Adipocyte (in vitro differentiated cells): ENCODE results near the gene LILRA1.
"Not testable (repeated sequence)": the region's sequence is repeated elsewhere in the genome, so short reads cannot be mapped to it uniquely, and the experiment has no call there.

ENCODE experiments used
- DNase-seq: peaks from one replicate; pipeline ENCODE4 v3.0.0-alpha.2; 2015; ENCODE audit warnings: low read depth
- H3K27me3 ChIP-seq: replicated peaks from 2 replicates; pipeline ENCODE4 v1.7.0; 2013; ENCODE audit warnings: mild to moderate bottlenecking, low read length, moderate library complexity; ENCODE audit not compliant: control insufficient read depth, insufficient read depth
- H3K36me3 ChIP-seq: 2 replicates; pipeline ENCODE4 v1.7.0; 2013; ENCODE audit warnings: low read length, mild to moderate bottlenecking, moderate library complexity; ENCODE audit not compliant: control insufficient read depth, insufficient read depth, severe bottlenecking
- H3K4me1 ChIP-seq: 2 replicates; pipeline ENCODE4 v1.7.0; 2013; ENCODE audit warnings: mild to moderate bottlenecking, low read length, moderate library complexity; ENCODE audit not compliant: control insufficient read depth, insufficient read depth
- H3K4me3 ChIP-seq: 2 replicates; pipeline ENCODE4 v1.7.0; 2013; ENCODE audit warnings: mild to moderate bottlenecking, low read length, moderate library complexity
- H3K9ac ChIP-seq: 2 replicates; pipeline ENCODE4 v1.7.0; 2013; ENCODE audit warnings: mild to moderate bottlenecking, low read length, moderate library complexity
- H3K9me3 ChIP-seq: 2 replicates; pipeline ENCODE4 v1.7.0; 2013; ENCODE audit warnings: mild to moderate bottlenecking, low read length, moderate library complexity; ENCODE audit not compliant: control insufficient read depth

LILRA1 gene

DNA sequence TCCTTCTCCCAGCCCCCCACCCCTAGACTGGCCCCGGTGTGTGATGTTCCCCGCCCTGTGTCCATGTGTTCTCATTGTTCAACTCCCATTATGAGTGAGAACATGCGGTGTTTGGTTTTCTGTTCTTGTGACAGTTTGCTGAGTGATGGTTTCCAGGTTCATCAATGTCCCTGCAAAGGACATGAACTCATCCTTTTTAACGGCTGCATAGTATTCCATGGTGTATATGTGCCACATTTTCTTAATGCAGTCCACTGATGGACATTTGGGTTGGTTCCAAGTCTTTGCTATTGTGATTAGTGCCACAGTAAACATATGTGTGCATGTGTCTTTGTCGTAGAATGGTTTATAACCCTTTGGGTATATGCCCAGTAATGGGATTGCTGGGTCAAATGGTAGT is 15.2 kb upstream of the LILRA1 start:
- H3K9me3 ChIP-seq, H3K4me1 ChIP-seq, H3K27me3 ChIP-seq, H3K4me3 ChIP-seq, H3K36me3 ChIP-seq, DNase-seq, H3K9ac ChIP-seq: not testable (repeated sequence)

DNA sequence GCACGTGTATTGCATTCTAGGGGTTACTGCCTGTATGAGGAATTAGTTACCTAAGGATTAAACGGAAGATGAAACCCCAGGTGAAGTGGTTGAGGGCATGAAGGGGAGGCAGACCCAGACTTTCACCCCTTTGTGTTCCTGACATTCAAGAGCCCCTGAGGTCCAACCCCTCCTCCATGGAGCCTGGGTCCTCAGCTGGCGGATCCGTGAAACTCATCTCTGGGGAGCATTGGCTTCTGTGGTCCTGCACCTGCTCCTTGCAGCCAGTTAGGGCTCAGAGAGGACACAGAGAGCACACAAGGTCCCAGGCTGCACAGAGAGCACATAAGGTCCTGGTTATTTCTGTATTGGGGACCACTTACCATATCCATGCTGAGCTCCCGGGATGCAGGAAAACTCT is 7.0 kb upstream of the LILRA1 start:
- Histone ChIP-seq H3K4me3 (no peak overlapping the region), H3K27me3 (no peaks in the 10 kb centered on the region), H3K9me3 (no peaks in the 10 kb centered on the region), H3K4me1 (no peaks in the 10 kb centered on the region), H3K9ac (no peak overlapping the region), H3K36me3 (no peaks in the 10 kb centered on the region)
- DNase-seq, result no peak

DNA sequence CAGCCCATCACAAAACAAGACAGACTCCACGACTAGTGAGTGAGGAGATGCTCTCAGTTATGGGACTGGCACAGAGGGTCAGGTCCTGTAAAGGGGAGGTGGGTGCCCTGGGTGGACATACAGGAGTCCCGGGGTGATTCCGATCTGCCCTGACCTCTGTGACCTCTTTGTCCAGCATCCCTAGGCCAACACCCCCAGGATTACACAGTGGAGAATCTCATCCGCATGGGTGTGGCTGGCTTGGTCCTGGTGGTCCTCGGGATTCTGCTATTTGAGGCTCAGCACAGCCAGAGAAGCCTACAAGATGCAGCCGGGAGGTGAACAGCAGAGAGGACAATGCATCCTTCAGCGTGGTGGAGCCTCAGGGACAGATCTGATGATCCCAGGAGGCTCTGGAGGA is 6.4 kb upstream of the LILRA1 start:
- no peaks in the 10 kb centered on the region for H3K36me3 ChIP-seq
- H3K27me3 ChIP-seq, result no peaks in the 10 kb centered on the region
- no peak overlapping the region for H3K9ac ChIP-seq
- H3K9me3 ChIP-seq, result no peaks in the 10 kb centered on the region
- no peak for DNase-seq
- no peak overlapping the region for H3K4me3 ChIP-seq
- no peaks in the 10 kb centered on the region for H3K4me1 ChIP-seq

DNA sequence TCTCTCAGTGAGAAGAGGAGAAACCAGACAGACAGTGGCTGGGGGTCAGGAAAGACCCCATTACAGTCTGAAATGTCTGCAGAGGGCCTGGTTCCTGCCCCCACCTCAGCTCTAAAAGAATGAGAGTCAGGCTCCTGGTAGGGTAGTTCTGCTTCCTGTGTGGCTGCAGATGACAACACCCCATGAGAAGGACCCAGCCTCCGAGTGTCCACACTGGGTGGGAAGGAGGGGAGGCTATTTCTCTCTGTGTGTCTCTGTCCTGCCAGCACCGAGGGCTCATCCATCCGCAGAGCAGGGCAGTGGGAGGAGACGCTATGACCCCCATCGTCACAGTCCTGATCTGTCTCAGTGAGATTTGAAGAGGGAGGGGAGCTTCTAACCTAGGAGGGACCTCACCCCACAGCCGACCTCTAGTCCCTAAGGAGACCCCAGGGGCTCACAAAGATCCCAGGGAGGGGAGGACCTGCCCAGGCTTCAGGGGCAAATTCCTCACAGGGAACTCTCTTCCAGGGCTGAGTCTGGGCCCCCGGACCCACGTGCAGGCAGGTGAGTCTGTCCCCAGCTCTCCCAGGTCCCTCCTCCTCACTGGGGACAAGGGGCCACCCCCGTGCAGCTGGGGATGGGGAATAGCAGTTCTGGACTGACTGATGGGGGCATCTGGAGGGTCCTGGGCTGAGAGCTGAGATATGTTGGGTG is 647 bp downstream of the LILRA1 start:
- not testable (repeated sequence) for DNase-seq

DNA sequence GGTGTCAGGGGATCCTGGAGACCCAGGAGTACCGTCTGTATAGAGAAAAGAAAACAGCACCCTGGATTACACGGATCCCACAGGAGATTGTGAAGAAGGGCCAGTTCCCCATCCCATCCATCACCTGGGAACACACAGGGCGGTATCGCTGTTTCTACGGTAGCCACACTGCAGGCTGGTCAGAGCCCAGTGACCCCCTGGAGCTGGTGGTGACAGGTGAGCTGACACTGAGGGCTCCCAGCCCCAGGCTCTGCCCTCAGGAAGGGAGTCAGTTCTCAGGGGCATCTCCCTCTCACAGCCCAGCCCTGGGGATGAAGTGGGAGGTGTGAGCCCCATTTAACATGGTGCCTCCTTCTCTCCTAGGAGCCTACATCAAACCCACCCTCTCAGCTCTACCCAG is 1.3 kb downstream of the LILRA1 start:
- no peaks in the 10 kb centered on the region for H3K36me3 ChIP-seq
- H3K9me3 ChIP-seq, result no peaks in the 10 kb centered on the region
- H3K4me3 ChIP-seq, result no peak overlapping the region
- H3K27me3 ChIP-seq, result no peaks in the 10 kb centered on the region
- H3K9ac ChIP-seq, result no peak overlapping the region
- no peaks in the 10 kb centered on the region for H3K4me1 ChIP-seq
- no peak for DNase-seq

More for the DNA sequence above, 647 bp downstream of the LILRA1 start:
- H3K4me3 ChIP-seq, H3K9me3 ChIP-seq, H3K36me3 ChIP-seq, H3K4me1 ChIP-seq, H3K27me3 ChIP-seq, H3K9ac ChIP-seq: not testable (repeated sequence)

DNA sequence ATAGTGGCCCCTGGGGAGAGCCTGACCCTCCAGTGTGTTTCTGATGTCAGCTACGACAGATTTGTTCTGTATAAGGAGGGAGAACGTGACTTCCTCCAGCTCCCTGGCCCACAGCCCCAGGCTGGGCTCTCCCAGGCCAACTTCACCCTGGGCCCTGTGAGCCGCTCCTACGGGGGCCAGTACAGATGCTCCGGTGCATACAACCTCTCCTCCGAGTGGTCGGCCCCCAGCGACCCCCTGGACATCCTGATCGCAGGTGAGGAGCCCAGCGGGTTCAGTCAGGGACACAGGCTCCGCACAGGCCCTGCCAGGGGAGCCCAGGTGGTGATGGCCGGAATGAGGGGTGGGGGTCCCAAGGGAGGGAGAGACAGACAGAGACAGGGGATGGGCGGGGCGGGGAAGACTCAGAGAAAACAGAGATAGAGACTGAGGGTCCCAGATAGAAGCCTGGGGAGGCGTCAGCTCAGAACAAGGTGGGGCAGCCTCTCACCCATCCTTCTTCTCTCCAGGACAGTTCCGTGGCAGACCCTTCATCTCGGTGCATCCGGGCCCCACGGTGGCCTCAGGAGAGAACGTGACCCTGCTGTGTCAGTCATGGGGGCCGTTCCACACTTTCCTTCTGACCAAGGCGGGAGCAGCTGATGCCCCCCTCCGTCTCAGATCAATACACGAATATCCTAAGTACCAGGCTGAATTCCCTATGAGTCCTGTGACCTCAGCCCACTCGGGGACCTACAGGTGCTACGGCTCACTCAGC is 2.4 kb downstream of the LILRA1 start:
- not testable (repeated sequence) for H3K36me3 ChIP-seq, H3K9ac ChIP-seq, H3K4me3 ChIP-seq, H3K4me1 ChIP-seq, H3K9me3 ChIP-seq, H3K27me3 ChIP-seq, DNase-seq

DNA sequence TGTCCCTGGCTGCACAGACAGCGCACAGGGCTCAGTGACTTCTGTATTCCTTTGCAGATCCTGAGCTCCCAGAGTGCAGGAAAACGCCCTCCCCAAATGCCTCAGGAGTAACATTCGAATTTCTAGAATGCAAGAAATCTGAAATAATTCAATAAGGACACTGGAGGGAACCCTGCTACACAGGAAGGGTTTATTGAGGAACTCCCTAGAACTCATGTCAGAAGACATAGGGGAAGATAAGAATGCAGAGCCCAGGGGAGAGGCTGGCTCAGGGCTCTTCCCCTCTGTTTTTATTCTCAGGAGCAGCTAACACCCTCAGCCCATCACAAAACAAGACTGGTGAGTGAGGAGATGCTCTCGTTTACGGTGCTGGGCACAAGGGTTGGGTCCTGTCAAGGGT is 6.8 kb downstream of the LILRA1 start:
- Histone ChIP-seq H3K4me3 (no peak overlapping the region), H3K4me1 (no peaks in the 10 kb centered on the region), H3K36me3 (no peaks in the 10 kb centered on the region), H3K9ac (no peak overlapping the region), H3K9me3 (peaks cover 5% of the 10 kb centered on the region), H3K27me3 (no peaks in the 10 kb centered on the region)
- no peak for DNase-seq

DNA sequence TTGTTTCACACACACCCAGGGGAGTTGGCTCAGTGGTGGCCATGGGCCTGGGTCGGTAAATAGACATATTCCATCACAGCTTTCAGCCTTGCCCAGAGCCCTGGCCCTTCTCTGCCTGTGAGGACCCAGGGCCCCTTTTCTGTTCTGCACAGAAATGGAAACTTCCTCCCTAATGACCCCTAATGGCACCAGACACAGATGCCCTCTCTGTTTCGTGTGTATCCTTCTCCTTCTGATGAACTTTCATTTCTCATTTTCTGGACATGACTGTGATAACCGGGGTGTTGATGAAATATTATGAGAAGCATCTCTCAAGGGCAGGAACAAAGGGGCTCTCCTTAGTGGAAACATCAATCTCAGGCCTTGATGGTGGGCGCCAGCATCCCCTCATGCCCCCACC is 12.8 kb downstream of the LILRA1 start:
- DNase-seq, result no peak
- peaks cover 13% of the 10 kb centered on the region for H3K9me3 ChIP-seq

DNA sequence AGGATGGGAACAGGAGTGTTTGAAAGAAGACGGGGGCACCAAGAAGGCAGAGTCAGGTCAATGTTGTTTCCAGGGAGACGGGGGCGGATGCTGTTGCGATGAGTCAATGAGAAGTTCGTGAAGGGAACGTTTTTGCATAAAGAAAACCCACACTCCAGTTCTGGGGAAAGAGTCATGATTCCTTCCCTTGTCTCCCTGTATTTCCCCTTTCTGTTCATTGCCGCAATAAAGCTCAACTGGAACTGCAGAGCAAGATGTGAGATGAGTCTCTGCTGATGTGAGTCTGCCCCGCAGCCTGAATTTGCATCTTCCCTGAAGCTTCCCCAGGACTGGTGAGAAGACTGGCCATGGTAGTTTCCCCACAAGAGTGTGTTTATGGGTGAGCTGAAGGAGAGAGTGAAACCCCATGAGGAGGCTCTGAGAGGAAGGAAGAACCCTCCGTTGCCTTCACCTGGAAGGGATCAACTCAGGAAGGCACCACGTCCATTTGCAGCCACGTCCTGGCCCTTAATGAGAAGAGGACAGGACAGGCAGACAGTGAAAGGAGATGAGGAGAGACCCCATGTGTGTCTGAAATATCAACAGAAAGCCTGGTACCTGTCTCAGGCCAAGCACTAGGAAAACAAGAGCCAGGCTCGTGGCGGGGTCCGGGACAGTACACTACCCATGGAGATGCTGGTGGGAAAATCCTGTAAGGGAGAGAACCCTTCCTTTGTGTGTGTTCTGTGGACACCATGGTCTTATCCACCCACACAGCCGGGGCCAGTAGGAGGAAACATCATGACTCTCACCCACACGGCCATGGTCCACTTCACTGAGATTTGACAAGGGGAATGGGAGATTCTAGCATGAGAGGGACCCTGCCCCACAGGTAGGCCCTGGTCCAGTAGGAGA is 13.7 kb downstream of the LILRA1 start:
- DNase-seq, result no peak
- Histone ChIP-seq H3K4me1 (no peaks in the 10 kb centered on the region), H3K4me3 (no peak overlapping the region), H3K36me3 (no peaks in the 10 kb centered on the region), H3K27me3 (no peaks in the 10 kb centered on the region), H3K9ac (no peak overlapping the region), H3K9me3 (peaks cover 13% of the 10 kb centered on the region)

More for the DNA sequence above, 12.8 kb downstream of the LILRA1 start:
- H3K4me3 ChIP-seq, result no peak overlapping the region
- H3K27me3 ChIP-seq, result no peaks in the 10 kb centered on the region
- H3K9ac ChIP-seq, result no peak overlapping the region
- H3K4me1 ChIP-seq, result no peaks in the 10 kb centered on the region
- no peaks in the 10 kb centered on the region for H3K36me3 ChIP-seq

DNA sequence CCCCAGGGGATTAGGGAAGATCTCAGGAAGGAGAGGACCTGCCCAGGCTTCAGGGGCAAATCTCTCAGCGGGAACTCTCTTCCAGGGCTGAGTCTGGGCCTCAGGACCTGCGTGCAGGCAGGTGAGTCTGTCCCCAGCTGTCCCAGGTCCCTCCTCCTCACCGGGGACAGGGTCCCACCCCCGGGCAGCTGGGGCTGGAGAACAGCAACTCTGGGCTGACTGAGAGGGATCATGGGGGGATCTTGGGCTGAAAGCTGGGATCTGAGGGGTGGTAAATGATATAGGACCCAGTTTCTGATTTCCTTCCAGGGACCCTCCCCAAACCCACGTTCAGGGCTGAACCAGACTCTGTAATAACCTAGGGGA is 14.3 kb downstream of the LILRA1 start:
- Histone ChIP-seq H3K4me1 (no peaks in the 10 kb centered on the region), H3K36me3 (no peaks in the 10 kb centered on the region), H3K27me3 (no peaks in the 10 kb centered on the region), H3K9me3 (peaks cover 13% of the 10 kb centered on the region), H3K4me3 (no peak overlapping the region), H3K9ac (no peak overlapping the region)
- DNase-seq, result no peak

DNA sequence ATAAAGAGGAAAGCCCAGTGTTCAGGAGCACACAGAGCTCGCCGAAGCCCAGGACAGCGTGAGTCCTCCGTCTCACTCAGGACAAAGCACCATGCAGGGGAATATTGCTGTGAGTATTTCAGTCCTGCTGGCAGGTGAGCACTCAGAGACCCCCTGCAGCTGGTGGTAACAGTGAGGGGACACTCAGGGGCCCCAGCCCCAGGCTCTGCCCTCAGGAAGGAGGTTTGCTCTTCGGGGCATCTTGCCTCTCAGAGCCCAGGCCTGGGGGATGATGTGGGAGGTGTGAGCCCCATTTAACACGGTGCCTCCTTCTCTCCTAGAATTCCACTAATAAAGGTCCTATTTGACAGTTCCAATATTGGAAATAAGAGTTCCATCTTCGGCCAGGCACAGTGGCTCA is 14.8 kb downstream of the LILRA1 start:
- Histone ChIP-seq H3K9ac (no peak overlapping the region), H3K9me3 (peaks cover 13% of the 10 kb centered on the region), H3K4me1 (no peaks in the 10 kb centered on the region), H3K27me3 (no peaks in the 10 kb centered on the region), H3K36me3 (no peaks in the 10 kb centered on the region), H3K4me3 (no peak overlapping the region)
- DNase-seq, result no peak
